Measurements from ENCODE around the gene LALBA. TPM values are rescaled to one million over a fixed set of nuclear protein-coding genes. Genes with fewer than 3 reads are reported as not detected.

The LALBA gene
- total and polyA plus RNA-seq, 9 of the 15 experiments (the other 6 are each of a cell fraction or from before 2014, with no cell fraction given) = 0.21 TPM; not detected in 8

DNA sequence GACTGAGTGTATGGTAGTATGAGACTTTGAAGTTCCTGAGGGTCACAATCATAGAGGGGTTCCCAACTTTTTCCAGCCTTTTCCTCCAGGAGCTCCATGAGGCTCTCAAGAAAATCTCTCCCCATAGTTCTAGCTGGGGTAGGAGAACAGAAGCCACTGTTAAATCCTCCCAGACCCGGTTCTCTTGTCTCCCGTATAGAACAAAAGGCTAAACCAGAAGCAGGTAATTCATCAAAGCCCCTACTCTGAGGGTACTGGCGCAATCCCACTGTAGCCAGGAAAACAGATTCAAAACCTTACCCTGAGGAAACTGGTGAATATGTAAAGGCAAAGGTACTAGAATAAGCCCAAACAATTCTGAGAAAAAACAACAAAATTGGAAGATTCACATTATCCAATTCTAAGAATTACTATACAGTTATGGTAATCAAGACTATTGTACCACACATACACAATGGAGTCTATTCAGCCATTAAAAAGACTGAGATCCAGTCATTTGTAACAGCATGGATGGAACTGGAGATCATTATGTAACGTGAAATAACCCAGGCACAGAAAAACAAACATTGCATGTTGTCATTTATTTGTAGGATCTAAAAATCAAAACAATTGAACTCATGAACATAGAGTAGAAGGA, 23.9 kb downstream of the LALBA start:
- Histone ChIP-seq H3K9ac (ENCODE audit: insufficient read depth in 1 of 2, low read depth in 2 of 2, low read length in 2 of 2) (no peak overlapping the region), H3K4me1 (replicated peaks in 1 of 2; ENCODE audit: control insufficient read depth in 2 of 2, insufficient read depth in 2 of 2, low read length in 2 of 2) (no peaks in the 10 kb centered on the region), H4K20me1 (replicated peaks; ENCODE audit: control insufficient read depth, insufficient read depth, low read length) (no peaks in the 10 kb centered on the region), H3K9me1 (ENCODE audit: control insufficient read depth, insufficient read depth, low read length) (no peaks in the 10 kb centered on the region), H3K27me3 (ENCODE audit: control insufficient read depth in 2 of 2, insufficient read depth in 2 of 2, low read length in 2 of 2) (no peaks in the 10 kb centered on the region), H3K36me3 (ENCODE audit: control insufficient read depth, insufficient read depth, low read length) (no peaks in the 10 kb centered on the region), H3K4me3 (no peak overlapping the region), H3K9me3 (replicated peaks; ENCODE audit: control insufficient read depth, insufficient read depth, low read depth, low read length) (no peaks in the 10 kb centered on the region), H3K27ac (ENCODE audit: extremely low read depth, low read depth, low read length) (no peak overlapping the region), H3K4me2 (ENCODE audit: insufficient read depth, low read length) (no peak overlapping the region), H3K79me2 (ENCODE audit: control insufficient read depth, insufficient read depth, low read length) (no peaks in the 10 kb centered on the region), H2AFZ (ENCODE audit: low read depth, low read length) (no peak overlapping the region)
- POLR2A ChIA-PET = interaction anchor here (0.6 kb wide), 1 partner anchor 487 kb away, joined by 3 read pairs; no protein-coding TSS in a partner anchor
- ATAC-seq = no peak
- FAIRE-seq = no peak
- CTCF ChIA-PET (ENCODE audit: low intra/inter-chr PET ratio) = interaction anchor here (7.6 kb wide), 1 partner anchor 72 kb away, joined by 91 read pairs; no protein-coding TSS in a partner anchor
- TF ChIP-seq EGR1 (conservative IDR thresholded peaks at IDR 0.05) (no peak), ELF1 (tag; IDR thresholded peaks at IDR 0.05) (no peak), ZNF41 (CRISPR knock-in tag; conservative IDR thresholded peaks at IDR 0.05) (no peak), PTBP1 (IDR thresholded peaks at IDR 0.05; ENCODE audit: low read depth, low read length) (no peak), ZNF707 (CRISPR knock-in tag; conservative IDR thresholded peaks at IDR 0.05) (no peak)
- no TSS peak for BruUV-seq (replicated peaks)
- in situ Hi-C loops (cut with MboI) = loop anchor here (25.0 kb wide), 1 partner anchor 241 kb away; the partner anchor contains the start of gene ADCY6
- 20% methylated on average over 4 of the region's 4 CpGs for WGBS (ENCODE audit: insufficient coverage, low coverage, missing lambda C conversion rate)
- intact Hi-C loops (cut with micrococcal nuclease) = no loop called here
- no peak for DNase-seq (ENCODE audit: extremely low read depth in 1 of 4, low spot score in 3 of 4)
